HL-60 (cell line): Measurements from ENCODE around the gene ZFP36.

Source experiments
- DNase-seq, 2 experiments: peaks; one replicate each; pipeline ENCODE4 v3.0.0-alpha.2; 2010 to 2020; ENCODE audit warnings: low read depth in 1 of 2, low spot score in 1 of 2
- H3K27ac ChIP-seq: fragments of 250-450 bp; sonication (Bioruptor Pico); replicated peaks from 2 replicates; pipeline ENCODE4 v1.5.1; 2020; ENCODE audit warnings: mild to moderate bottlenecking, moderate library complexity
- H3K27me3 ChIP-seq: fragments of 250-450 bp; sonication (Bioruptor Pico); 2 replicates; pipeline ENCODE4 v1.5.1; 2021; ENCODE audit warnings: mild to moderate bottlenecking, moderate library complexity; ENCODE audit not compliant: insufficient read depth, poor library complexity, severe bottlenecking
- H3K4me3 ChIP-seq: replicated peaks from 2 replicates; pipeline ENCODE4 v1.5.1; 2011; ENCODE audit warnings: mild to moderate bottlenecking, control low read depth, low read length; ENCODE audit not compliant: insufficient read depth
- GABPA ChIP-seq: IDR thresholded peaks from 2 replicates; pipeline ENCODE4 v1.6.1; 2012; ENCODE audit warnings: low read depth
- POLR2AphosphoS5 ChIP-seq: IDR thresholded peaks from 2 replicates; pipeline ENCODE4 v1.6.1; 2012; ENCODE audit warnings: low read depth
- SPI1 ChIP-seq: IDR thresholded peaks from 2 replicates; pipeline ENCODE4 v1.6.1; 2012; ENCODE audit warnings: low read depth, mild to moderate bottlenecking, borderline replicate concordance
- TF ChIP-seq, protein P1 (sequence below): IDR thresholded peaks from 2 replicates; pipeline ENCODE4 v1.6.1; 2012; ENCODE audit warnings: low read depth; ENCODE audit not compliant: insufficient replicate concordance
- TF ChIP-seq, protein P2 (sequence below): IDR thresholded peaks from one replicate; pipeline ENCODE4 v1.5.1; 2011; ENCODE audit warnings: low read length, control low read depth, inconsistent platforms; ENCODE audit not compliant: insufficient read depth

ZFP36 gene

DNA sequence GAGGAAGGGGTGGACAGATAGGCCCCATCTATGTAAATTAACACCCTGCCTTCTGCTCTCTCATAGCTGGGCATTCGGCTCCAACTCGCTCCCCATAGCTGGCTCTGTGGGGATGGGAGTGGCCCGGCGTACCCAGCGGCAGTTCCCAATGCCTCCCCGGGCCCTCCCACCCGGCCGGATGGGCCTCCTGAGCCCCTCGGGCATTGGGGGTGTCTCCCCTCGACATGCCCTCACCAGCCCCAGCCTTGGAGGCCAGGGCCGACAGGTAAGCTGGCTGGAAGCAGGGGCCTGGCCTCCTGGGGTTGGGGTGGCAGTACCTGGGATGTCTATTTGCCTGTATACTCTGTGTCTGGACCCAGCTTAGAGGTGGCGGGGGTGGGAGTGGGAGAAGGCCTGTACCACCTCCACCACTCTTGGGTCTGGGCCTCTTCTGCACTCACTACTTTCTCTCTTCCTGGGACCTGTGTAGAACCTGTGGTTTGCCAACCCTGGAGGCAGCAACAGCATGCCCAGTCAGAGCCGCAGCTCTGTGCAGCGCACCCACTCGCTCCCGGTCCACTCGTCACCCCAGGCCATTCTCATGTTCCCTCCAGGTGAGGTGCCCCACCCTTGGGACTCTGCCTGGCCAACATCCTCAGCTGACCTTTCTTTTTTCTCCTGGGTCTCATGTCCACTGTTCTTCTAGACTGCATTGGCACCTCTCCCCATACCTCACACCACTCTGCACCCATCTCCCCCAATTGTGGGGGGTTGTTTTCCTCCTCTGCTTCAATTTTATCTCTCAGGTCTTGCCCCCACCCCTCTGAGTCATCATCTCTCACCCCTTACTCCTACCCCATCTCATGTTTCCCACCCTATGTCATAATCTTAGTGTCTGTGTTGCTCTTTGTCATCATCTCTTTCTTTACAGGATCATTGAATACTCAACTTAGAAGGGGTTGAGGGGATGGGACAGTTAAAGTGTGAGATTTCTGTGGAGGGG, 25.8 kb upstream of the ZFP36 start:
- TF ChIP-seq SPI1: no peak
- no peak for TF ChIP-seq GABPA
- no peak for TF ChIP-seq POLR2AphosphoS5
- TF ChIP-seq, protein P1, sequence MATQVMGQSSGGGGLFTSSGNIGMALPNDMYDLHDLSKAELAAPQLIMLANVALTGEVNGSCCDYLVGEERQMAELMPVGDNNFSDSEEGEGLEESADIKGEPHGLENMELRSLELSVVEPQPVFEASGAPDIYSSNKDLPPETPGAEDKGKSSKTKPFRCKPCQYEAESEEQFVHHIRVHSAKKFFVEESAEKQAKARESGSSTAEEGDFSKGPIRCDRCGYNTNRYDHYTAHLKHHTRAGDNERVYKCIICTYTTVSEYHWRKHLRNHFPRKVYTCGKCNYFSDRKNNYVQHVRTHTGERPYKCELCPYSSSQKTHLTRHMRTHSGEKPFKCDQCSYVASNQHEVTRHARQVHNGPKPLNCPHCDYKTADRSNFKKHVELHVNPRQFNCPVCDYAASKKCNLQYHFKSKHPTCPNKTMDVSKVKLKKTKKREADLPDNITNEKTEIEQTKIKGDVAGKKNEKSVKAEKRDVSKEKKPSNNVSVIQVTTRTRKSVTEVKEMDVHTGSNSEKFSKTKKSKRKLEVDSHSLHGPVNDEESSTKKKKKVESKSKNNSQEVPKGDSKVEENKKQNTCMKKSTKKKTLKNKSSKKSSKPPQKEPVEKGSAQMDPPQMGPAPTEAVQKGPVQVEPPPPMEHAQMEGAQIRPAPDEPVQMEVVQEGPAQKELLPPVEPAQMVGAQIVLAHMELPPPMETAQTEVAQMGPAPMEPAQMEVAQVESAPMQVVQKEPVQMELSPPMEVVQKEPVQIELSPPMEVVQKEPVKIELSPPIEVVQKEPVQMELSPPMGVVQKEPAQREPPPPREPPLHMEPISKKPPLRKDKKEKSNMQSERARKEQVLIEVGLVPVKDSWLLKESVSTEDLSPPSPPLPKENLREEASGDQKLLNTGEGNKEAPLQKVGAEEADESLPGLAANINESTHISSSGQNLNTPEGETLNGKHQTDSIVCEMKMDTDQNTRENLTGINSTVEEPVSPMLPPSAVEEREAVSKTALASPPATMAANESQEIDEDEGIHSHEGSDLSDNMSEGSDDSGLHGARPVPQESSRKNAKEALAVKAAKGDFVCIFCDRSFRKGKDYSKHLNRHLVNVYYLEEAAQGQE: no peak
- TF ChIP-seq, protein P2, sequence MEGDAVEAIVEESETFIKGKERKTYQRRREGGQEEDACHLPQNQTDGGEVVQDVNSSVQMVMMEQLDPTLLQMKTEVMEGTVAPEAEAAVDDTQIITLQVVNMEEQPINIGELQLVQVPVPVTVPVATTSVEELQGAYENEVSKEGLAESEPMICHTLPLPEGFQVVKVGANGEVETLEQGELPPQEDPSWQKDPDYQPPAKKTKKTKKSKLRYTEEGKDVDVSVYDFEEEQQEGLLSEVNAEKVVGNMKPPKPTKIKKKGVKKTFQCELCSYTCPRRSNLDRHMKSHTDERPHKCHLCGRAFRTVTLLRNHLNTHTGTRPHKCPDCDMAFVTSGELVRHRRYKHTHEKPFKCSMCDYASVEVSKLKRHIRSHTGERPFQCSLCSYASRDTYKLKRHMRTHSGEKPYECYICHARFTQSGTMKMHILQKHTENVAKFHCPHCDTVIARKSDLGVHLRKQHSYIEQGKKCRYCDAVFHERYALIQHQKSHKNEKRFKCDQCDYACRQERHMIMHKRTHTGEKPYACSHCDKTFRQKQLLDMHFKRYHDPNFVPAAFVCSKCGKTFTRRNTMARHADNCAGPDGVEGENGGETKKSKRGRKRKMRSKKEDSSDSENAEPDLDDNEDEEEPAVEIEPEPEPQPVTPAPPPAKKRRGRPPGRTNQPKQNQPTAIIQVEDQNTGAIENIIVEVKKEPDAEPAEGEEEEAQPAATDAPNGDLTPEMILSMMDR: no peak
- DNase-seq: no peak
- H3K27ac ChIP-seq: no peak overlapping the region
- no peak overlapping the region for H3K4me3 ChIP-seq
- H3K27me3 ChIP-seq: no peaks in the 10 kb centered on the region

DNA sequence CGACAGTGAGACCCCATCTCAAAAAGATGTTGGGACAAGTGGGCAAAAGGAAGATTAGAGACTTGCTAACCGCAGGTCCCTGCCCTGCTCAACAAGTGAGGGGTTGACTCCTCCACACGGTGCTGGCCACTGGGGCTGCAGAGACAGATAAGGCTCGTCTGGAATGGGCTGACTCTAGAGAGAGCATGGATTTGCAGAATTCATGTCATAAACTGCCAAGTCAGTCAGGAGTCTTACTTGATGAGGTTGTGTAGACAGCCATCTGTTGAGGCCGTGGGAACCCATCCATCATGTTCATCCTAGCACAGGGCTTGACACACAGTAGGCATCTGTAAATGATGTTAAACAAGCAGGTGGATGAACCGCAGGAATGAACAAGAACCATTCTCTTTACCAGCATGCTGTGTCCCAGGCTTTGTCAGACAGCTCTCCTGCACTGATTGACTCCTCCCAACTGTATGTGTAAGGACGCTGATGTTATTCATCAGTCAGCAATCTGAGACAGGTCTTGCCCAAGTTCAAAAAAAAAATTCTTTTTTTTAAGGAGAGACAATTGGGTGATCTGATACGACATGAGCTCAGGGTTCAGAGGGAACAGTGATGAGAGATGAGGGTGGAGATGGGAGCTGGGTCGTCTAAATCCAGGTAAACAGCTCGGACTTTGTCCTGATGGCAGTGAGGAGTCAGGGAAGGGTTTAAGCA, 24.6 kb upstream of the ZFP36 start:
- H3K4me3 ChIP-seq: no peak overlapping the region
- DNase-seq: no peak

More for the DNA sequence above, 24.6 kb upstream of the ZFP36 start:
- TF ChIP-seq POLR2AphosphoS5 (no peak), GABPA (no peak), SPI1 (no peak)
- TF ChIP-seq, protein P2: no peak
- TF ChIP-seq, protein P1: no peak
- no peak overlapping the region for H3K27ac ChIP-seq
- H3K27me3 ChIP-seq: no peaks in the 10 kb centered on the region
